Suprapubic skin (tissue), 3 donors: ENCODE data around the gene TAF3.

Experiments used
- CTCF ChIP-seq, 2 donors: fragments of 200-600 bp in 1 of 2; fragments of 450-650 bp in 1 of 2; sonication (generic) in 1 of 2; IDR thresholded peaks; one replicate each; pipeline ENCODE4 v1.5.1; 2016 to 2019; ENCODE audit warnings: antibody characterized with exemption in 2 of 2, mild to moderate bottlenecking in 1 of 2, moderate library complexity in 1 of 2
- POLR2AphosphoS5 ChIP-seq, 3 donors: sonication (generic); formaldehyde crosslinking; IDR thresholded peaks; one replicate each; pipeline ENCODE4 v1.6.1; 2017; ENCODE audit warnings: antibody characterized with exemption in 3 of 3

- no peak for TF ChIP-seq CTCF (IDR thresholded peaks at IDR 0.05)
- TF ChIP-seq POLR2AphosphoS5 (IDR thresholded peaks at IDR 0.05): no peak
Measured at GRCh38 chr10:7988989-7989388, 170.7 kb downstream of the TAF3 start.
